ENCODE data around the gene SPON1.
"Not testable (repeated sequence)": the region's sequence is repeated elsewhere in the genome, so short reads cannot be mapped to it uniquely, and the experiment has no call there.

GRCh38 chr11:13938829-13939228 is 23.7 kb upstream of the SPON1 start:
- TF ChIP-seq, protein P1, sequence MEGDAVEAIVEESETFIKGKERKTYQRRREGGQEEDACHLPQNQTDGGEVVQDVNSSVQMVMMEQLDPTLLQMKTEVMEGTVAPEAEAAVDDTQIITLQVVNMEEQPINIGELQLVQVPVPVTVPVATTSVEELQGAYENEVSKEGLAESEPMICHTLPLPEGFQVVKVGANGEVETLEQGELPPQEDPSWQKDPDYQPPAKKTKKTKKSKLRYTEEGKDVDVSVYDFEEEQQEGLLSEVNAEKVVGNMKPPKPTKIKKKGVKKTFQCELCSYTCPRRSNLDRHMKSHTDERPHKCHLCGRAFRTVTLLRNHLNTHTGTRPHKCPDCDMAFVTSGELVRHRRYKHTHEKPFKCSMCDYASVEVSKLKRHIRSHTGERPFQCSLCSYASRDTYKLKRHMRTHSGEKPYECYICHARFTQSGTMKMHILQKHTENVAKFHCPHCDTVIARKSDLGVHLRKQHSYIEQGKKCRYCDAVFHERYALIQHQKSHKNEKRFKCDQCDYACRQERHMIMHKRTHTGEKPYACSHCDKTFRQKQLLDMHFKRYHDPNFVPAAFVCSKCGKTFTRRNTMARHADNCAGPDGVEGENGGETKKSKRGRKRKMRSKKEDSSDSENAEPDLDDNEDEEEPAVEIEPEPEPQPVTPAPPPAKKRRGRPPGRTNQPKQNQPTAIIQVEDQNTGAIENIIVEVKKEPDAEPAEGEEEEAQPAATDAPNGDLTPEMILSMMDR (conservative IDR thresholded peaks at IDR 0.05; ENCODE audit: low read length), result not testable (repeated sequence)
- TF ChIP-seq EZH2phosphoT487 (IDR thresholded peaks at IDR 0.05; ENCODE audit: borderline replicate concordance), result not testable (repeated sequence)

All from Loucy (cell line).